ENCODE data around the gene GCFC2.
"Not testable (repeated sequence)": the region's sequence is repeated elsewhere in the genome, so short reads cannot be mapped to it uniquely, and the experiment has no call there.

The GCFC2 gene

GRCh38 chr2:75710577-75711253, at the start of gene GCFC2:
Gene GCFC2, minus strand, starts transcription at chr2:75710915. Its CDS starts 60 bp downstream, at chr2:75710855.
- DNase-seq = peak; percentile 86 to 87

GRCh38 chr2:75752828-75753227, 42.1 kb upstream of the GCFC2 start:
- no peak for DNase-seq

DNA sequence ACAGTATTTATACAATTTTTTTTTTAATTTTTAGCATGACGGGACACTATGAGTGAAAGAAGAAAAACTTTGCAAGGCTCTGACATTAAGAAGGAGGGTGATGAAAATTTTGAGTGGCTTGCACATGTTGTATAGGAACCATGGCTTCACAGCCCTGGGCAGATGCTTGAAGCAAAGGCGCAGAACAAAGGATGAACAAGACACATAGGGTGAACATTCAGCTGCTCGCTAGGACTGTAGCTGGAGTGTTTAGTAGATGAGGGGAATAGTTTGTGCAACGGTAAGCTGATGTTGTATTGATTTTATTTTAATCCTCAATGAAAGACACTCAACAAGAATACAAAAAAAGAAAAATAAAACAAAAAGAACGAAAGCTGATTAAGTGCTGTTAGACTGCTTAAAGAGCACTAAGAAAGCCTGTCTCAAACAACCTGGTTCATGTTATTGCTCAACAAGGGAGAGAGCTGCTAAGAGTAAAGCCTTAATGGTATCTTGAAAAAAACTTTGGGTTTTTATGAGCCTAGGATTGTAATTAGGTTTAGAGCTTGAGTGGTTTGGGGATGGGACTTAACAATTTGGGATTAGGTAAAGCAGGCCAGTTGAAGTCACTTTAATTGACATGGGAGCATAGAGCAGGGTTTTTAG, 41.2 kb upstream of the GCFC2 start:
- DNase-seq = no peak

DNA sequence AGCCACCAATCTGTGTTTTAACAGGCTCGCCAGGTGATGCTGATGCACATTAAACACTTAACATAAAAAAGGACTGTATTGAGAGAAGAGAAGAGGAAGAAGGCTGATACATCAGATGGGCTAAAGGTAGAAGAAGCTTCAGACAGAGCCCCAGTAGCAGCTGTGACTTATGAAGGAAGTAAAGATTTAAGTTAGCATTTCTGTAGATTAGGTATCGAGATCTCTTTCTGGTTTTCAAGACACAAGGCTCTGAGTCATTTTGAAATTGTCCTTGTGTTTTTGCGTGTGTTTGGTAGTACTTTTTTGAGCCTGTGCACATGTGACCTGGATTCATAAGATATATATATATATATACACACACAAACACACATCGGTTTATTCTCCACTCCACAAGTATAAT, 40.6 kb upstream of the GCFC2 start:
- DNase-seq = no peak

- no peak for DNase-seq
Measured at GRCh38 chr2:75737961-75738360, 27.2 kb upstream of the GCFC2 start.

GRCh38 chr2:75736276-75736675, 25.6 kb upstream of the GCFC2 start:
- no peak for DNase-seq

DNA sequence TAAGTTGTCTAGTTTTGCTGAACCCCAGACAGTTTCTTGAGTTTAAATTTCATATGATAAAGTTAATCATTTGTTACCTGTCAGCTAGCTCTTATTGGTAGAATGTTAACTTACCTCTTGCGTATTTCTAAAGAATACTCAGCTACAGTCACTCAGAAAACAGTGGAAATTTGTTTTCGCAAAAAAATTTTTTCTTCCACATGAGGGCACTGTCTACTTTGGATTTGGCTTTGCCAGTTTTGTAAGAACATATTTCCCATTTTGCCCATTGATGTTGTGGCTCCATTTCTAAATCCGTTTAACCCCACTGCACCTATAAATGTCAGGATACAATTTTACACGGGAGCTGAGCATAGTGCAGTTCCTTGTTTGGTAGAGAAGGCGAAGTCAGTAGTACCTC, 19.1 kb upstream of the GCFC2 start:
- DNase-seq = no peak

- no peak for DNase-seq
Measured at GRCh38 chr2:75728614-75729419, 18.1 kb upstream of the GCFC2 start.

DNA sequence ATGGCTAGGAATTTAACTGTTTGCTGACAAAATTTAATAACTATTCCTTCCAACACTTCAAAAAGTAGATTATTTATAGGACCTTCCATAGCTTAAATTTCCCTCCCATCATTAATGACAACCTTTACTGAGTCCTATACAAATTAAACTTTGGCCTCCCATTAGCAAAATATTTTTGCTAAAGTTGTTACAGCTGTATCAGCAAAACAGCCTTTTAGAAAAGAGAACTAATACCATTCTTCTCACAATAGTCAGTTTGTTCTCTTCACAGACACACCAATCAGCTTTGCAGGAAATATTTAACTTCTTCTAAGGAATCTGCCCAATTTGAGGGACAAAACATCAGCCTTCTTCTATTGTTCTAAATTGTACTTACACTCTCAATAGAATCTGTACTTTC, 12.0 kb upstream of the GCFC2 start:
- no peak for DNase-seq

- DNase-seq = no peak
Measured at GRCh38 chr2:75720525-75720924, 9.8 kb upstream of the GCFC2 start.

GRCh38 chr2:75719616-75720015, 8.9 kb upstream of the GCFC2 start:
- DNase-seq = no peak

DNA sequence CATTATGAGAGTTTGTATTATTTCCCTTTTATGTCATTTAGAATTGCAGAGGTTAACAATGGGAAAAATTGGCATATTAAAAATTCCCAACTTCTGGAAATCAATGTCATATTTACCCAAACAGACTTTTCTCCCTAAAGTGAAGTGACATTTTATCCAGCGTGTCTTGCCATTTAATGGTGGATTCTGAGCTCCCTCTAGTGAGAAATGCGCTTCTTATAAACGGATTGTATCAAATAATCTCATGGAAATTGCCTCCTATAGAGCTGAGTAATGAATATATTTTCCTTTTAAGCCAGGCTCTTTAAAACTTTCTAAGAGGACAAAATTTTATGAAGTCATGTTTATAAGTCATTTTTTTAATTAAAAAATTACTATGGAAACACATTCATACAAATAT, 5.7 kb upstream of the GCFC2 start:
- DNase-seq = no peak

- DNase-seq = not testable (repeated sequence)
Measured at GRCh38 chr2:75711590-75711989, 875 bp upstream of the GCFC2 start.

DNA sequence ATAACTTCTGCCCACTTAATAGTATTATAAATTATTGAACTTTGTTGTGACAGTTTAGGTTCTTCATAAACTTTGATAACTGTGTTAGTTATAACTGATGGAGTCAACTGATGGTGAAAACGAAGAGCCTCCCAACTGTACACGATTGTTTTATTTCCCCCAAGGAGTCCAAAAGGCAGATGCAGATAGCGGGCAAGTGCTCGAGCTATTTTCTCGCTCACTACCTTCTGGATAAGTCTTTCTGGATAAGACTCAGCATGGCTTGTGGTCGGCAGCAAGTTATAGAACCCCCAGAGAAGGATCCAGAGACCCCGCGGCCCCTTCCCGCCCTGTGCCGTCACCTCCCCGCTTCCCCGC, 517 bp downstream of the GCFC2 start:
- DNase-seq = no peak

DNA sequence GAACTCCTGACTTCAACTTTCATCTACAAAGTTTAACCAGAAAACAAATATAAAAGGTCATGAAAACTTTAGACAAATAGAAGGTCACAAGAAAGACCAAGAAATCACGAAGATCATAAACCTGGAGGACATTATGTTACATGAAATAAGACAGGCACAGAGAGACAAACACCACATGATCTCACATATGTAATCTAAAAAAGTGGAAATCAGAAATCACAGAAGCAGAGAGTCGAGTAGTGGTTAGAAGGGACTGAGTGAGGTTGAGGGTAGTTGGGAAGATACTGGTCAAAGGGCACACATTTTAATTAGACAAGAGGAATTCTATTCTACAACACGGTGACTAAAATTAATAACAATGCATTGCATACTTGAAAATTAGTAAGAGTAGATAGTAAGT, 1.4 kb downstream of the GCFC2 start:
- DNase-seq = no peak

- no peak for DNase-seq
Measured at GRCh38 chr2:75707901-75708300, 2.8 kb downstream of the GCFC2 start.

GRCh38 chr2:75705921-75706320, 4.8 kb downstream of the GCFC2 start:
- DNase-seq = no peak

GRCh38 chr2:75703589-75704287, 7.0 kb downstream of the GCFC2 start:
- no peak for DNase-seq

- DNase-seq = no peak
Measured at GRCh38 chr2:75702593-75702992, 8.1 kb downstream of the GCFC2 start.

- DNase-seq = no peak
Measured at GRCh38 chr2:75698918-75699317, 11.8 kb downstream of the GCFC2 start.

DNA sequence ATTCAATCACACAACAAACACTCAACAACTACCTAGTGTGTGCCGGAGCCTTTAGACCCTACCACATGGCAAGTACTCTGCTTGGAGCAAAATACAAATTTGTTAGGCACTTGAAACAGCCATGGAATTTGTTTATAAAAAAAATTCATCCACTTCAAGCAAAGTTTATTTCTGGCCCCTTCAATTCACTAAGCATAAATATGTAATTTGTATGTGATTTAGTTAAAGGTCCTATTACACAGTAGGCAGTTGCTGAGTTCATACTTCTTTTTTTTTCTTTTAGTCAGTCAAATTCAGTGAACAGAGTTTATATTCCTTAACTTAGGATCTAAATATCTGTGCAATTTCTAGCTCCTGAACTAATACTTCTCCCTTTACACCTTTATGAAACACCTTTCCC, 22.5 kb downstream of the GCFC2 start:
- no peak for DNase-seq

- not testable (repeated sequence) for DNase-seq
Measured at GRCh38 chr2:75683430-75683829, 27.3 kb downstream of the GCFC2 start.

DNA sequence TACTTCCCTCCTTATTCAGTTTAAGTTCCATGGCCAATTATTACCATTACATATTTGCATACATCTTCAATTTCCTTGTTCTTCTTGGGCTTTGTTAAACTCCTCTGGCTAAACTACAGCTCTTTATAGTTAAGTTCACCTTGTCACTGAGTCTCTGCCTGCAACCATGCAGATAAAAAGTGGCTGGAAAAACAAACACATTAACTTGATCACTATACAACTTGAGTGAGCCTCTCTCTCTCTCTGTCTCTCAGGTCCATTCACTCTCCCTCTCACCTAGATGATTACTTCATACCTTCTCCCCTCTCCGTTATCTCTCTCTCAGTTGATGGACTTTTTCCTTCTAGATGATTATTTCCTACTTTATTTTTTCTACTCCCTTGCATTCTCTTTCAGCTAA, 30.3 kb downstream of the GCFC2 start:
- DNase-seq = no peak

- no peak for DNase-seq
Measured at GRCh38 chr2:75679556-75679955, 31.2 kb downstream of the GCFC2 start.

All from CD4-positive, alpha-beta T cell treated with Interleukin-4 for 1 hour (primary cell).